ENCODE data around the gene TPM1. TPM values are rescaled to one million over a fixed set of nuclear protein-coding genes. Genes with fewer than 3 reads are reported as not detected.

The TPM1 gene
- total and polyA plus RNA-seq, 2 experiments from 2014 or later, result 291 to 353 TPM

Other genes with a start within 250 kb of the TPM1 start
- gene LACTB, start 79.1 kb downstream of the TPM1 start, total RNA-seq, result 19.6 and 31.0 TPM in 2 replicates
- 19.2 and 26.5 TPM in 2 replicates for gene LACTB, start 79.1 kb downstream of the TPM1 start, polyA plus RNA-seq
- 97.3 and 134 TPM in 2 replicates for gene RPS27L, start 114.7 kb downstream of the TPM1 start, total RNA-seq
- 525 and 528 TPM in 2 replicates for gene RPS27L, start 114.7 kb downstream of the TPM1 start, polyA plus RNA-seq
- 36.9 and 40.5 TPM in 2 replicates for gene RAB8B, start 146.9 kb downstream of the TPM1 start, total RNA-seq
- 11.7 and 16.4 TPM in 2 replicates for gene RAB8B, start 146.9 kb downstream of the TPM1 start, polyA plus RNA-seq
- gene APH1B, start 234.9 kb downstream of the TPM1 start, total RNA-seq, result 19.5 and 19.9 TPM in 2 replicates
- gene APH1B, start 234.9 kb downstream of the TPM1 start, polyA plus RNA-seq, result 29.8 and 37.9 TPM in 2 replicates